OCI-LY7 (cell line): Measurements from ENCODE around the gene C4BPA. TPM values are rescaled to one million over a fixed set of nuclear protein-coding genes. Genes with fewer than 3 reads are reported as not detected.

ENCODE experiments used
- BruUV-seq: library from RNA; stranded (reverse); fragments of 400-500 nt; replicated peaks from 2 replicates; lab custom pipeline; 2021; lab: Mats Ljungman, UMichigan
- CTCF ChIA-PET: fragments of 300-600 bp; sonication (Branson Sonifier 250); formaldehyde crosslinking; loops from one replicate; lab custom pipeline; 2022; ENCODE audit warnings: antibody characterized with exemption; ENCODE audit not compliant: unreplicated experiment; lab: Charles Lee
- POLR2A ChIA-PET: fragments of 300-600 bp; sonication (Branson Sonifier 250); formaldehyde crosslinking; loops from one replicate; lab custom pipeline; 2022; ENCODE audit warnings: antibody characterized with exemption; lab: Charles Lee
- DNase-seq: peaks from one replicate; pipeline ENCODE4 v3.0.0-alpha.2; 2015; ENCODE audit warnings: low spot score
- H2AFZ ChIP-seq: fragments of 200-600 bp; sonication (generic), shearing (Covaris generic); 2 replicates; pipeline ENCODE4 v1.6.1; 2014; ENCODE audit warnings: mild to moderate bottlenecking, antibody characterized with exemption, low read length, moderate library complexity
- H3K27ac ChIP-seq: fragments of 200-600 bp; sonication (generic); 2 replicates; pipeline ENCODE4 v1.5.1; 2014; ENCODE audit warnings: mixed run types, low read depth, mild to moderate bottlenecking, moderate library complexity, low read length, inconsistent platforms; ENCODE audit not compliant: poor library complexity, severe bottlenecking
- H3K36me3 ChIP-seq: fragments of 200-600 bp; sonication (generic); 2 replicates; pipeline ENCODE4 v1.6.1; 2014; ENCODE audit warnings: mild to moderate bottlenecking, antibody characterized with exemption, low read length, moderate library complexity, mixed read lengths; ENCODE audit not compliant: insufficient read depth
- H3K4me1 ChIP-seq: fragments of 200-600 bp; sonication (generic); 2 replicates; pipeline ENCODE4 v1.5.1; 2014; ENCODE audit warnings: mild to moderate bottlenecking, low read length; ENCODE audit not compliant: insufficient read depth, poor library complexity, severe bottlenecking
- H3K4me2 ChIP-seq: fragments of 200-600 bp; sonication (generic); 2 replicates; pipeline ENCODE4 v1.6.1; 2014; ENCODE audit warnings: mild to moderate bottlenecking, low read length
- H3K4me3 ChIP-seq: fragments of 200-600 bp; sonication (generic); 2 replicates; pipeline ENCODE4 v1.5.1; 2014; ENCODE audit warnings: mild to moderate bottlenecking, low read depth, low read length; ENCODE audit not compliant: poor library complexity, severe bottlenecking
- H3K79me2 ChIP-seq: fragments of 200-600 bp; sonication (generic); 2 replicates; pipeline ENCODE4 v1.6.1; 2016; ENCODE audit warnings: low read depth, mild to moderate bottlenecking, low read length, moderate library complexity, mixed read lengths; ENCODE audit not compliant: insufficient read depth
- H3K9me2 ChIP-seq: fragments of 200-600 bp; sonication (generic); 2 replicates; pipeline ENCODE4 v1.6.1; 2016; ENCODE audit warnings: mild to moderate bottlenecking, low read length, mixed read lengths; ENCODE audit not compliant: insufficient read depth
- H3K9me3 ChIP-seq: fragments of 200-600 bp; sonication (generic); 2 replicates; pipeline ENCODE4 v1.6.1; 2014; ENCODE audit warnings: mild to moderate bottlenecking, mixed run types, low read length, mixed read lengths
- H4K20me1 ChIP-seq: fragments of 200-600 bp; sonication (generic); 2 replicates; pipeline ENCODE4 v1.6.1; 2014; ENCODE audit warnings: mild to moderate bottlenecking, antibody characterized with exemption, low read length, moderate library complexity, mixed read lengths; ENCODE audit not compliant: insufficient read depth
- EZH2phosphoT487 ChIP-seq: fragments of 200-600 bp; sonication (generic); IDR thresholded peaks from 2 replicates; pipeline ENCODE4 v1.6.1; 2018; ENCODE audit warnings: low read depth, borderline replicate concordance, mild to moderate bottlenecking, mixed run types, antibody characterized with exemption, low read length, moderate library complexity, mixed read lengths
- intact Hi-C: fragments of 100-400 bp; cut with micrococcal nuclease; formaldehyde crosslinking; loops from one replicate; pipeline ENCODE4 v1.10.0; 2022; ENCODE audit not compliant: unreplicated experiment
- total RNA-seq, 2 experiments: library from RNA; depleted of rRNA in 1 of 2; stranded (reverse); fragments of >200 nt in 1 of 2; shearing (Covaris generic) in 1 of 2; gene quantifications; 2 replicates each; pipeline ENCODE4 v1.2.3, GENCODE V29; 2014 to 2022
- TF ChIP-seq, protein P1 (sequence below): fragments of 200-600 bp; sonication (generic); conservative IDR thresholded peaks from 2 replicates; pipeline ENCODE4 v1.5.1; 2014; ENCODE audit warnings: mild to moderate bottlenecking, antibody characterized with exemption, low read length, moderate library complexity, mixed read lengths

The C4BPA gene
- total RNA-seq, 2 experiments from 2014 or later, result not detected

DNA sequence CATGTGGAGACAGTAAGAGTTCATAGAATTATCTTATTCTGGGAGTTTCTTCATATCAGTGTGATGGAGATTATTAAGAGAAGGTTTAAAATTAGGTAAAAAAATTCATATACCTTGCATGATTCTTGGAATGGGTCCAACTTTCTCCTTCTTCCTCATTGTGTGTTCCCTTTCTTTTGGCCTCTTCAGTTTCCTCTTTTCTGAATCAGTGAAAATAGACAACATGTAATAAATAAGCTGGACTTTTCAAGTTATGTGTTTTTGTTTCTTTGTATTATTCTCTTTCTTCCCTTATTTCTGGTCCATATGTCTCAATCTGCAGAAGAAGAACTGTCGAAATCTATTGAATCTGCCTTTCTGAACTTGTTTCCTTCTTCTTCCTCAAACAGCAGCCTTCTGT is 30.5 kb downstream of the C4BPA start:
- Histone ChIP-seq H3K9me2 (no peaks in the 10 kb centered on the region), H3K79me2 (no peaks in the 10 kb centered on the region), H4K20me1 (no peaks in the 10 kb centered on the region), H3K27ac (no peak overlapping the region), H3K4me1 (no peaks in the 10 kb centered on the region), H2AFZ (no peak overlapping the region), H3K4me2 (no peak overlapping the region), H3K9me3 (no peaks in the 10 kb centered on the region), H3K36me3 (no peaks in the 10 kb centered on the region), H3K4me3 (no peak overlapping the region)
- TF ChIP-seq, protein P1, sequence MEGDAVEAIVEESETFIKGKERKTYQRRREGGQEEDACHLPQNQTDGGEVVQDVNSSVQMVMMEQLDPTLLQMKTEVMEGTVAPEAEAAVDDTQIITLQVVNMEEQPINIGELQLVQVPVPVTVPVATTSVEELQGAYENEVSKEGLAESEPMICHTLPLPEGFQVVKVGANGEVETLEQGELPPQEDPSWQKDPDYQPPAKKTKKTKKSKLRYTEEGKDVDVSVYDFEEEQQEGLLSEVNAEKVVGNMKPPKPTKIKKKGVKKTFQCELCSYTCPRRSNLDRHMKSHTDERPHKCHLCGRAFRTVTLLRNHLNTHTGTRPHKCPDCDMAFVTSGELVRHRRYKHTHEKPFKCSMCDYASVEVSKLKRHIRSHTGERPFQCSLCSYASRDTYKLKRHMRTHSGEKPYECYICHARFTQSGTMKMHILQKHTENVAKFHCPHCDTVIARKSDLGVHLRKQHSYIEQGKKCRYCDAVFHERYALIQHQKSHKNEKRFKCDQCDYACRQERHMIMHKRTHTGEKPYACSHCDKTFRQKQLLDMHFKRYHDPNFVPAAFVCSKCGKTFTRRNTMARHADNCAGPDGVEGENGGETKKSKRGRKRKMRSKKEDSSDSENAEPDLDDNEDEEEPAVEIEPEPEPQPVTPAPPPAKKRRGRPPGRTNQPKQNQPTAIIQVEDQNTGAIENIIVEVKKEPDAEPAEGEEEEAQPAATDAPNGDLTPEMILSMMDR, result no peak
- TF ChIP-seq EZH2phosphoT487, result no peak
- ChIA-PET POLR2A (no interaction called here), CTCF (interaction anchor here (0.6 kb wide), 1 partner anchor 242 kb away, joined by 3 read pairs; no protein-coding TSS in a partner anchor)
- intact Hi-C loops, result no loop called here
- DNase-seq, result no peak
- BruUV-seq, result no TSS peak

DNA sequence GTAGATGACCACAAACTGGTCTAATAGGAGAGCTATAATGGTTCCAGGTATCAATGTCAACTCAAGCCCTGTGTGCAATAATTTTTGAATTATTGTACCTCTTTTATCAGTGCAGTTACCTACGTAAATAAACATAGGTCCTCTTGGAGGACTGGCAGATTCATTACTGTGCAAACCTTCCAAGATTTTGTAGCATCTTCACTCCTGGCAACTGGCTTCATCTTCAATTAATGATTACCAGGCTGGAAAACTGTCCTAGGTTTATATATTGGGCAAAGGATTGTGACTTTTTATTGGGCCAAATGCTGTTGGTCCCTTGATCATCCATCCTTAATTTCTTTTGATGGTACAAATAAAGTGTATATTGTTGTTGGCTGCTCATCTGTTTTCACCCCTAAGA is 35.6 kb downstream of the C4BPA start:
- CTCF ChIA-PET, result interaction anchor here (0.5 kb wide), 1 partner anchor 883 kb away, joined by 3 read pairs; no protein-coding TSS in a partner anchor

GRCh38 chr1:207140536-207140935 is 36.5 kb downstream of the C4BPA start:
- Histone ChIP-seq H3K36me3 (no peaks in the 10 kb centered on the region), H3K4me2 (no peak overlapping the region), H2AFZ (no peak overlapping the region), H4K20me1 (no peaks in the 10 kb centered on the region), H3K4me3 (no peak overlapping the region), H3K4me1 (no peaks in the 10 kb centered on the region), H3K27ac (no peak overlapping the region), H3K9me2 (no peaks in the 10 kb centered on the region), H3K9me3 (no peaks in the 10 kb centered on the region), H3K79me2 (no peaks in the 10 kb centered on the region)
- POLR2A ChIA-PET, result interaction anchor here (0.6 to 0.8 kb wide), 5 partner anchors 19 to 1099 kb away, joined by 3 to 5 read pairs (median 3); no protein-coding TSS in a partner anchor
- CTCF ChIA-PET, result no interaction called here
- TF ChIP-seq, protein P1, result no peak
- TF ChIP-seq EZH2phosphoT487, result no peak
- intact Hi-C loops, result no loop called here
- DNase-seq, result no peak
- no TSS peak for BruUV-seq

More for the DNA sequence above, 35.6 kb downstream of the C4BPA start:
- TF ChIP-seq, protein P1, result no peak
- TF ChIP-seq EZH2phosphoT487, result no peak
- Histone ChIP-seq H3K9me3 (no peaks in the 10 kb centered on the region), H4K20me1 (no peaks in the 10 kb centered on the region), H3K79me2 (no peaks in the 10 kb centered on the region), H3K27ac (no peak overlapping the region), H3K9me2 (no peaks in the 10 kb centered on the region), H2AFZ (no peak overlapping the region), H3K4me2 (no peak overlapping the region), H3K4me3 (no peak overlapping the region), H3K4me1 (no peaks in the 10 kb centered on the region), H3K36me3 (no peaks in the 10 kb centered on the region)
- POLR2A ChIA-PET, result interaction anchor here (0.6 to 0.8 kb wide), 2 partner anchors 47 to 141 kb away, joined by 5 read pairs; no protein-coding TSS in a partner anchor
- intact Hi-C loops, result no loop called here
- no peak for DNase-seq
- BruUV-seq, result no TSS peak
